Hepatocyte (in vitro differentiated cells): ENCODE results near the gene OR3A2.

Experiments used
- EZH2 ChIP-seq: fragments of 200-600 bp; sonication (generic); IDR thresholded peaks from 2 replicates; pipeline ENCODE4 v1.6.1; 2016; ENCODE audit warnings: antibody characterized with exemption, mild to moderate bottlenecking, borderline replicate concordance
- TF ChIP-seq, protein P1 (sequence below): fragments of 200-600 bp; sonication (generic); IDR thresholded peaks from 2 replicates; pipeline ENCODE4 v1.5.1; 2016; ENCODE audit warnings: antibody characterized with exemption, mild to moderate bottlenecking; ENCODE audit not compliant: poor library complexity

DNA sequence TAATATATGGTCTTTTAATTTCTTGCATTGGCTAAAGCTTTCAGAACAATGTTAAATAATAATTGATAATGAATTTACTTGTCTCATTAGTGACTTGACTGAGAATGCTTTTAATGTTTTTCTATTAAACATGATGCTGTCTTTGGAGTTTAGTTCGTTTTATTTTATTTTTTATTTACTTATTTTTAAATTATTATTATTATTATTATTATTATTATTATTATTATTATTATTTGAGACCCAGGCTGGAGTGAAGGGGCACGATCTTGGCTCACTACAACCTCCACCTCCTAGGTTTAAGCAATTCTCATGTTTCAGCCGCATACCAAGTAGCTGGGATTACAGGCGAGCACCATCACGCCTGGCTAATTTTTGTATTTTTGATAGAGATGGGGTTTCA is 29.5 kb upstream of the OR3A2 start:
- TF ChIP-seq, protein P1, sequence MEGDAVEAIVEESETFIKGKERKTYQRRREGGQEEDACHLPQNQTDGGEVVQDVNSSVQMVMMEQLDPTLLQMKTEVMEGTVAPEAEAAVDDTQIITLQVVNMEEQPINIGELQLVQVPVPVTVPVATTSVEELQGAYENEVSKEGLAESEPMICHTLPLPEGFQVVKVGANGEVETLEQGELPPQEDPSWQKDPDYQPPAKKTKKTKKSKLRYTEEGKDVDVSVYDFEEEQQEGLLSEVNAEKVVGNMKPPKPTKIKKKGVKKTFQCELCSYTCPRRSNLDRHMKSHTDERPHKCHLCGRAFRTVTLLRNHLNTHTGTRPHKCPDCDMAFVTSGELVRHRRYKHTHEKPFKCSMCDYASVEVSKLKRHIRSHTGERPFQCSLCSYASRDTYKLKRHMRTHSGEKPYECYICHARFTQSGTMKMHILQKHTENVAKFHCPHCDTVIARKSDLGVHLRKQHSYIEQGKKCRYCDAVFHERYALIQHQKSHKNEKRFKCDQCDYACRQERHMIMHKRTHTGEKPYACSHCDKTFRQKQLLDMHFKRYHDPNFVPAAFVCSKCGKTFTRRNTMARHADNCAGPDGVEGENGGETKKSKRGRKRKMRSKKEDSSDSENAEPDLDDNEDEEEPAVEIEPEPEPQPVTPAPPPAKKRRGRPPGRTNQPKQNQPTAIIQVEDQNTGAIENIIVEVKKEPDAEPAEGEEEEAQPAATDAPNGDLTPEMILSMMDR, result no peak
- no peak for TF ChIP-seq EZH2
